H1 (cell line): ENCODE measurements around the gene SIGLEC10. TPM values are rescaled to one million over a fixed set of nuclear protein-coding genes. Genes with fewer than 3 reads are reported as not detected.

Experiments
- CTCF ChIA-PET: fragments of 300-600 bp; sonication (Branson Sonifier 250); formaldehyde crosslinking; loops from one replicate; lab custom pipeline; 2021; ENCODE audit not compliant: partially characterized antibody; lab: Charles Lee
- POLR2A ChIA-PET: fragments of 300-600 bp; sonication (Branson Sonifier 250); formaldehyde crosslinking; loops from one replicate; lab custom pipeline; 2021; ENCODE audit warnings: inconsistent platforms; ENCODE audit not compliant: partially characterized antibody; lab: Charles Lee
- DNase-seq, 2 experiments: peaks; one replicate each; pipeline versions ENCODE4 v3.0.0 to v3.0.0-alpha.2; 2010 to 2022; ENCODE audit warnings: low spot score in 2 of 2, low read depth in 1 of 2, mixed read lengths in 1 of 2
- FAIRE-seq: peaks from 2 replicates; lab custom pipeline; 2011; peaks lifted over from hg19 to GRCh38; lab: Jason Lieb, UNC
- H2AFZ ChIP-seq: 2 replicates; pipeline ENCODE4 v1.8.1; 2012; ENCODE audit warnings: low read length, inconsistent platforms
- H2AK5ac ChIP-seq: 2 replicates; pipeline ENCODE4 v1.6.1; 2013; ENCODE audit warnings: low read depth, low read length
- H2BK120ac ChIP-seq: replicated peaks from 2 replicates; pipeline ENCODE3; 2013; ENCODE audit warnings: low read depth, low read length, inconsistent platforms
- H2BK12ac ChIP-seq: 2 replicates; pipeline ENCODE4 v1.6.1; 2013; ENCODE audit warnings: low read depth, low read length
- H2BK15ac ChIP-seq: 2 replicates; pipeline ENCODE4 v1.6.1; 2013; ENCODE audit warnings: low read length
- H2BK20ac ChIP-seq: 2 replicates; pipeline ENCODE4 v1.6.1; 2013; ENCODE audit warnings: low read length
- H2BK5ac ChIP-seq: 2 replicates; pipeline ENCODE4 v1.6.1; 2013; ENCODE audit warnings: low read depth, low read length
- H3K14ac ChIP-seq: 2 replicates; pipeline ENCODE4 v1.6.1; 2013; ENCODE audit warnings: inconsistent platforms; ENCODE audit not compliant: insufficient read length
- H3K18ac ChIP-seq: 2 replicates; pipeline ENCODE4 v1.6.1; 2013; ENCODE audit warnings: low read length; ENCODE audit errors: extremely low read depth
- H3K23ac ChIP-seq: 2 replicates; pipeline ENCODE4 v1.6.1; 2013; ENCODE audit warnings: inconsistent platforms; ENCODE audit not compliant: insufficient read length
- H3K23me2 ChIP-seq: 2 replicates; pipeline ENCODE4 v1.6.1; 2013; ENCODE audit warnings: low read depth, low read length
- H3K27ac ChIP-seq: 2 replicates; pipeline ENCODE4 v1.6.1; 2011; ENCODE audit warnings: low read depth, low read length, inconsistent platforms
- H3K27me3 ChIP-seq, 4 experiments: replicated peaks in 1 of 4; 1 replicate in 1 of 4; 2 replicates in 3 of 4; pipeline versions ENCODE4 v1.6.1 to v1.8.1; 2011 to 2013; ENCODE audit warnings: low read length in 3 of 4, mild to moderate bottlenecking in 3 of 4, inconsistent platforms in 2 of 4, mixed read lengths in 2 of 4, moderate library complexity in 1 of 4; ENCODE audit not compliant: control insufficient read depth in 3 of 4, insufficient read depth in 3 of 4; ENCODE audit errors: extremely low read depth in 1 of 4
- H3K36me3 ChIP-seq, 4 experiments: 2 replicates each; pipeline versions ENCODE4 v1.6.1 to v1.8.1; 2011 to 2013; ENCODE audit warnings: mild to moderate bottlenecking in 4 of 4, low read length in 3 of 4, moderate library complexity in 2 of 4, control low read depth in 1 of 4, inconsistent platforms in 1 of 4; ENCODE audit not compliant: insufficient read depth in 4 of 4, control insufficient read depth in 2 of 4
- H3K4ac ChIP-seq: replicated peaks from 2 replicates; pipeline ENCODE3; 2013; ENCODE audit warnings: low read length, low read depth, mixed read lengths, inconsistent platforms; ENCODE audit not compliant: insufficient read length
- H3K4me1 ChIP-seq, 4 experiments: replicated peaks in 1 of 4; 1 replicate in 1 of 4; 2 replicates in 3 of 4; pipeline versions ENCODE4 v1.6.1 to v1.8.1; 2011 to 2013; ENCODE audit warnings: low read length in 3 of 4, inconsistent platforms in 2 of 4, mixed read lengths in 1 of 4; ENCODE audit not compliant: insufficient read depth in 4 of 4, control insufficient read depth in 3 of 4
- H3K4me2 ChIP-seq, 2 experiments: 2 replicates each; pipeline versions ENCODE4 v1.6.1 to v1.8.1; 2011 to 2013; ENCODE audit warnings: low read depth in 2 of 2, low read length in 2 of 2, control low read depth in 1 of 2, inconsistent platforms in 1 of 2, mild to moderate bottlenecking in 1 of 2; ENCODE audit not compliant: insufficient read depth in 1 of 2
- H3K4me3 ChIP-seq, 4 experiments: fragments of 200-600, 300-600 bp in 1 of 4; sonication (generic), shearing (Covaris generic), sonication (Bioruptor Twin) in 1 of 4; 2 replicates each; pipeline versions ENCODE4 v1.5.1 to v1.8.1; 2011 to 2016; ENCODE audit warnings: low read length in 4 of 4, low read depth in 3 of 4, control low read depth in 2 of 4, inconsistent platforms in 2 of 4, mild to moderate bottlenecking in 2 of 4, mixed read lengths in 1 of 4, moderate library complexity in 1 of 4; ENCODE audit not compliant: insufficient read depth in 2 of 4; ENCODE audit errors: extremely low read depth in 1 of 4
- H3K56ac ChIP-seq: replicated peaks from 2 replicates; pipeline ENCODE3; 2013; ENCODE audit warnings: low read depth, mild to moderate bottlenecking, mixed read lengths, low read length, inconsistent platforms; ENCODE audit not compliant: insufficient read length
- H3K79me1 ChIP-seq: 2 replicates; pipeline ENCODE4 v1.6.1; 2013; ENCODE audit warnings: low read depth, low read length, control low read depth
- H3K79me2 ChIP-seq, 2 experiments: 2 replicates each; pipeline versions ENCODE4 v1.6.1 to v1.8.1; 2012 to 2013; ENCODE audit warnings: low read length in 2 of 2, mild to moderate bottlenecking in 2 of 2, inconsistent platforms in 1 of 2; ENCODE audit not compliant: insufficient read depth in 2 of 2, control insufficient read depth in 1 of 2
- H3K9ac ChIP-seq, 4 experiments: replicated peaks in 1 of 4; 1 replicate in 1 of 4; 2 replicates in 3 of 4; pipeline versions ENCODE4 v1.6.1 to v1.8.1; 2011 to 2013; ENCODE audit warnings: low read depth in 3 of 4, low read length in 3 of 4, control low read depth in 2 of 4, mild to moderate bottlenecking in 2 of 4, moderate library complexity in 2 of 4, inconsistent platforms in 1 of 4; ENCODE audit errors: extremely low read depth in 1 of 4
- H3K9me3 ChIP-seq, 2 experiments: 2 replicates each; pipeline versions ENCODE4 v1.6.1 to v1.8.1; 2012 to 2013; ENCODE audit warnings: mild to moderate bottlenecking in 2 of 2, moderate library complexity in 2 of 2, control low read depth in 1 of 2, inconsistent platforms in 1 of 2, low read depth in 1 of 2, low read length in 1 of 2, mixed read lengths in 1 of 2; ENCODE audit not compliant: insufficient read depth in 2 of 2
- H4K20me1 ChIP-seq, 2 experiments: replicated peaks in 1 of 2; 2 replicates each; pipeline versions ENCODE3 to v1.8.1; 2011 to 2013; ENCODE audit warnings: inconsistent platforms in 2 of 2, low read length in 2 of 2, mild to moderate bottlenecking in 1 of 2; ENCODE audit not compliant: insufficient read depth in 2 of 2, control insufficient read depth in 1 of 2
- H4K5ac ChIP-seq: 2 replicates; pipeline ENCODE4 v1.6.1; 2013; ENCODE audit warnings: low read length, low read depth, mixed read lengths, inconsistent platforms; ENCODE audit not compliant: insufficient read length
- H4K8ac ChIP-seq: 2 replicates; pipeline ENCODE4 v1.8.0; 2013; ENCODE audit warnings: mild to moderate bottlenecking, moderate library complexity, low read length, inconsistent platforms; ENCODE audit not compliant: insufficient read depth; ENCODE audit errors: extremely low read depth
- H4K91ac ChIP-seq: replicated peaks from 2 replicates; pipeline ENCODE3; 2013; ENCODE audit warnings: low read length, mixed read lengths, inconsistent platforms; ENCODE audit not compliant: insufficient read length
- CEBPB ChIP-seq: IDR thresholded peaks from 2 replicates; pipeline ENCODE4 v1.6.1; 2012; ENCODE audit warnings: low read depth, low read length
- CHD2 ChIP-seq: IDR thresholded peaks from 2 replicates; pipeline ENCODE4 v1.6.1; 2012; ENCODE audit warnings: low read length, improper control_type of control experiment
- KDM4A ChIP-seq: IDR thresholded peaks from one replicate; pipeline ENCODE4 v1.7.1; 2012; ENCODE audit warnings: low read depth, mild to moderate bottlenecking, moderate library complexity, low read length, inconsistent platforms; ENCODE audit not compliant: severe bottlenecking
- RAD21 ChIP-seq, 2 experiments: IDR thresholded peaks in 1 of 2; conservative IDR thresholded peaks in 1 of 2; 2 replicates each; pipeline ENCODE4 v1.6.1; 2011; ENCODE audit warnings: low read depth in 2 of 2, low read length in 2 of 2, improper control_type of control experiment in 1 of 2, inconsistent platforms in 1 of 2, mild to moderate bottlenecking in 1 of 2, moderate library complexity in 1 of 2
- WGBS, 2 experiments: shearing (Covaris generic) in 1 of 2; methylation state at CpG; one replicate each; pipeline versions ENCODE4 v1.1.6 to v1.1.7; 2013 to 2015; ENCODE audit warnings: low lambda C conversion rate in 2 of 2, mixed read lengths in 2 of 2, inconsistent platforms in 1 of 2, low coverage in 1 of 2, missing lambda C conversion rate in 1 of 2; ENCODE audit not compliant: insufficient replicate concordance in 2 of 2, insufficient coverage in 1 of 2, insufficient read length in 1 of 2; ENCODE audit errors: extremely low coverage in 1 of 2, missing lambda C conversion rate in 1 of 2; 5-methylcytosine and 5-hydroxymethylcytosine counted together
- polyA plus RNA-seq, 7 experiments: library from polyadenylated mRNA; depleted of rRNA in 3 of 7; stranded (reverse) in 5 of 7; unstranded in 2 of 7; fragments of >200 nt in 5 of 7; fragments of 200-250 nt in 2 of 7; gene quantifications; 1 replicate in 5 of 7; 2 replicates in 1 of 7; 4 replicates in 1 of 7; pipeline versions ENCODE4 v1.2.1 to v1.2.3, GENCODE V29; 2011 to 2013; ENCODE audit warnings: missing spikeins in 2 of 7, mixed read lengths in 2 of 7
- total RNA-seq: library from RNA; stranded (reverse); fragmentation: NEBNext Ultra II Directional; extraction: Animal tissue kit (Norgen Biotek cat#: 25700); gene quantifications from 2 replicates; pipeline ENCODE4 v1.2.1, GENCODE V29; 2021
- TF ChIP-seq, protein P1 (sequence below), 3 experiments: IDR thresholded peaks; 1 replicate in 2 of 3; 2 replicates in 1 of 3; pipeline versions ENCODE4 v1.5.1 to v1.6.1; 2011; ENCODE audit warnings: low read length in 3 of 3, mild to moderate bottlenecking in 3 of 3, inconsistent platforms in 2 of 3, low read depth in 1 of 3, moderate library complexity in 1 of 3; ENCODE audit not compliant: insufficient read depth in 1 of 3; ENCODE audit errors: control extremely low read depth in 1 of 3

The SIGLEC10 gene
- total and polyA plus RNA-seq, 2 of the 8 experiments (the other 6 are each of a cell fraction or from before 2014, with no cell fraction given) = 0.06 TPM; not detected in 1

GRCh38 chr19:51439021-51439465 lies 21.6 kb upstream of the SIGLEC10 start:
- H3K4me2 ChIP-seq = no peak overlapping the region
- 69% methylated on average over 5 of the region's 5 CpGs; no CpG with 5 or more reads in 1 of the 2 experiments for WGBS, 2 experiments
- H3K18ac ChIP-seq = no peak overlapping the region
- no peak overlapping the region for H2AFZ ChIP-seq
- no peak overlapping the region for H3K56ac ChIP-seq
- no peaks in the 10 kb centered on the region for H3K27me3 ChIP-seq
- no peaks in the 10 kb centered on the region for H4K20me1 ChIP-seq
- H3K79me1 ChIP-seq = no peaks in the 10 kb centered on the region
- no peaks in the 10 kb centered on the region for H3K36me3 ChIP-seq
- no peak overlapping the region for H4K5ac ChIP-seq
- H3K14ac ChIP-seq = no peak overlapping the region
- no peak overlapping the region for H4K91ac ChIP-seq
- TF ChIP-seq CEBPB (peak; percentile 59), RAD21 (IDR thresholded peaks at IDR 0.05 in 1 of 2, conservative IDR thresholded peaks at IDR 0.05 in 1 of 2; ENCODE audit: low read depth in 2 of 2, low read length in 2 of 2) (peak; percentile 73 to 79), CHD2 (no peak), KDM4A (no peak)
- TF ChIP-seq, protein P1, sequence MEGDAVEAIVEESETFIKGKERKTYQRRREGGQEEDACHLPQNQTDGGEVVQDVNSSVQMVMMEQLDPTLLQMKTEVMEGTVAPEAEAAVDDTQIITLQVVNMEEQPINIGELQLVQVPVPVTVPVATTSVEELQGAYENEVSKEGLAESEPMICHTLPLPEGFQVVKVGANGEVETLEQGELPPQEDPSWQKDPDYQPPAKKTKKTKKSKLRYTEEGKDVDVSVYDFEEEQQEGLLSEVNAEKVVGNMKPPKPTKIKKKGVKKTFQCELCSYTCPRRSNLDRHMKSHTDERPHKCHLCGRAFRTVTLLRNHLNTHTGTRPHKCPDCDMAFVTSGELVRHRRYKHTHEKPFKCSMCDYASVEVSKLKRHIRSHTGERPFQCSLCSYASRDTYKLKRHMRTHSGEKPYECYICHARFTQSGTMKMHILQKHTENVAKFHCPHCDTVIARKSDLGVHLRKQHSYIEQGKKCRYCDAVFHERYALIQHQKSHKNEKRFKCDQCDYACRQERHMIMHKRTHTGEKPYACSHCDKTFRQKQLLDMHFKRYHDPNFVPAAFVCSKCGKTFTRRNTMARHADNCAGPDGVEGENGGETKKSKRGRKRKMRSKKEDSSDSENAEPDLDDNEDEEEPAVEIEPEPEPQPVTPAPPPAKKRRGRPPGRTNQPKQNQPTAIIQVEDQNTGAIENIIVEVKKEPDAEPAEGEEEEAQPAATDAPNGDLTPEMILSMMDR (IDR thresholded peaks at IDR 0.05; ENCODE audit: control extremely low read depth in 1 of 3, insufficient read depth in 1 of 3, low read depth in 1 of 3, low read length in 3 of 3) = peak; percentile 39 to 81 (median 75)
- CTCF ChIA-PET = interaction anchor here (0.6 to 6.8 kb wide), 41 partner anchors 9 to 301 kb away, joined by 3 to 44 read pairs (median 4); partner anchors contain the start of genes C19orf84, SIGLEC10 and VSIG10L
- H3K79me2 ChIP-seq = no peaks in the 10 kb centered on the region
- H4K8ac ChIP-seq = no peak overlapping the region; the same call in 1 of the 2 replicates
- H2BK20ac ChIP-seq = no peak overlapping the region
- FAIRE-seq (no peak), DNase-seq (no peak)
- no peak overlapping the region for H2AK5ac ChIP-seq
- H2BK120ac ChIP-seq = no peak overlapping the region
- H3K4me1 ChIP-seq = no peaks in the 10 kb centered on the region
- H3K9me3 ChIP-seq = no peaks in the 10 kb centered on the region
- H3K4me3 ChIP-seq = no peak overlapping the region
- H3K9ac ChIP-seq = no peak overlapping the region
- H2BK5ac ChIP-seq = no peak overlapping the region
- POLR2A ChIA-PET = interaction anchor here (0.8 kb wide), 2 partner anchors 71 to 134 kb away, joined by 3 read pairs; no protein-coding TSS in a partner anchor
- H3K23me2 ChIP-seq = no peaks in the 10 kb centered on the region
- H2BK15ac ChIP-seq = no peak overlapping the region
- peak overlapping the region; percentile 39; the same call in 1 of the 2 replicates for H2BK12ac ChIP-seq
- H3K23ac ChIP-seq = no peak overlapping the region
- no peak overlapping the region for H3K27ac ChIP-seq
- H3K4ac ChIP-seq = no peak overlapping the region
